Peyer's patch (tissue), 4 donors: ENCODE measurements around the gene DKK3. TPM values are rescaled to one million over a fixed set of nuclear protein-coding genes. Genes with fewer than 3 reads are reported as not detected.

ENCODE experiments used
- DNase-seq, 3 donors: peaks; one replicate each; pipeline ENCODE4 v3.0.0-alpha.2; 2017 to 2019
- H3K27ac ChIP-seq, 4 donors: fragments of 200-600 bp; sonication (generic); one replicate each; pipeline ENCODE4 v1.5.1; 2016 to 2019
- H3K27me3 ChIP-seq, 2 donors: fragments of 200-600 bp; sonication (generic); one replicate each; pipeline ENCODE4 v1.5.1; 2019
- H3K36me3 ChIP-seq, 3 donors: fragments of 200-600 bp; sonication (generic); one replicate each; pipeline ENCODE4 v1.5.1; 2016 to 2019
- H3K4me1 ChIP-seq, 4 donors: fragments of 200-600 bp; sonication (generic); one replicate each; pipeline ENCODE4 v1.5.1; 2016 to 2019
- H3K4me3 ChIP-seq, 4 donors: fragments of 200-600 bp; sonication (generic); 1 replicate in 3 of 4; 2 replicates in 1 of 4; pipeline ENCODE4 v1.5.1; 2016 to 2019; ENCODE audit warnings: mild to moderate bottlenecking in 1 of 4
- H3K9me3 ChIP-seq, 4 donors: fragments of 200-600 bp; sonication (generic); one replicate each; pipeline ENCODE4 v1.5.1; 2016 to 2019; ENCODE audit warnings: mild to moderate bottlenecking in 1 of 4
- POLR2A ChIP-seq, 2 donors: fragments of 450-650 bp; IDR thresholded peaks; one replicate each; pipeline ENCODE4 v1.5.1; 2017; ENCODE audit warnings: antibody characterized with exemption in 2 of 2, mild to moderate bottlenecking in 2 of 2, moderate library complexity in 2 of 2
- total RNA-seq, 4 donors: library from RNA; depleted of rRNA; stranded (reverse); fragments of >200 nt; gene quantifications; one replicate each; pipeline ENCODE4 v1.1.0, GENCODE V29; 2016
- TF ChIP-seq, protein P1 (sequence below), 6 experiments: fragments of 450-650 bp in 4 of 6; fragments of 200-600 bp in 2 of 6; sonication (generic) in 1 of 6; IDR thresholded peaks; one replicate each; pipeline ENCODE4 v1.5.1; 2017 to 2019; ENCODE audit warnings: antibody characterized with exemption in 6 of 6, mild to moderate bottlenecking in 3 of 6, moderate library complexity in 1 of 6

The DKK3 gene
- total RNA-seq, 4 donors from 2014 or later = 19.8 to 52.0 (median 26.7) TPM

DNA sequence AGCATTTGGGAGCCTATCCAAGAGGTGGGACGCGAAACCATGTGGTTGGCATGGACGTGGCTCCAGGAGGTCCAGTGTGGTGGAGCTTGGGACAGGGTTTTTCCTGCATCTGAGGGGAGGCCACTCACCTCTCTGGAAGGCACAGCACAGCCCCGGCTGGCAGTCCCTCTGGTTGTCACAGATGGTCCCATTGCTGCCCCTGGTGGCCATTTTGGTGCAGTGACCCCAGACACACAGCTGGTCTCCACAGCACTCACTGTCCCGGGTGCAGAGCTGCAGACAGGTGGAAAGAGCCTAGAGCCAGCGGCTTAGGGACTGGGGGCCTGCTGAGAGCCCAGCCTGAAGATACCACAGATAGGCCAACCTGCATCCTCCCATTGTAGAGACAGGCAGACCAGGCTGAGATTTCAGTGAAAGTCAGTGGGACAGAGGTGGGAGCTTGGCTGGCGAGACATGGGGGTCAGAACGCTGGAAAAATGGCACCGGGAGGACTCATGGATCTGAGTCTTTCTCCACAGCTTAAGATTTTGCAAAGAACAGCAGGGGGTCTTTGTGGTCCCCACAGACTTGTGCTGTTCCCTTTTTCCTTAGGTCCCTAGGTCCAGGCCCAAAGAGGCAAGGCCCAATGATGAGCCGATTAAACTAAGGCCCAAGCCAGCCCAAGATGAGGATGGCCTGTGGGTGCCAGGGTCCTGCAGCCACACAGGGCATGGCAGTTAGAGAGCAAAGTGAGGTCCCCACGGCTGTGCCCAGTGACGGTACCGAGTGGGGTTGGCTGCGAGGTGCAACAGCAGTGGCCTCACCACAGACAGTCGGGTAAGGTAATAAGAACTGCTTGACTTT, 41.4 kb downstream of the DKK3 start:
- Histone ChIP-seq H3K27me3 (no peaks in the 10 kb centered on the region), H3K4me3 (no peak overlapping the region), H3K27ac (no peak overlapping the region), H3K4me1 (no peaks in the 10 kb centered on the region), H3K9me3 (no peaks in the 10 kb centered on the region), H3K36me3 (no peaks in the 10 kb centered on the region)
- TF ChIP-seq, protein P1, sequence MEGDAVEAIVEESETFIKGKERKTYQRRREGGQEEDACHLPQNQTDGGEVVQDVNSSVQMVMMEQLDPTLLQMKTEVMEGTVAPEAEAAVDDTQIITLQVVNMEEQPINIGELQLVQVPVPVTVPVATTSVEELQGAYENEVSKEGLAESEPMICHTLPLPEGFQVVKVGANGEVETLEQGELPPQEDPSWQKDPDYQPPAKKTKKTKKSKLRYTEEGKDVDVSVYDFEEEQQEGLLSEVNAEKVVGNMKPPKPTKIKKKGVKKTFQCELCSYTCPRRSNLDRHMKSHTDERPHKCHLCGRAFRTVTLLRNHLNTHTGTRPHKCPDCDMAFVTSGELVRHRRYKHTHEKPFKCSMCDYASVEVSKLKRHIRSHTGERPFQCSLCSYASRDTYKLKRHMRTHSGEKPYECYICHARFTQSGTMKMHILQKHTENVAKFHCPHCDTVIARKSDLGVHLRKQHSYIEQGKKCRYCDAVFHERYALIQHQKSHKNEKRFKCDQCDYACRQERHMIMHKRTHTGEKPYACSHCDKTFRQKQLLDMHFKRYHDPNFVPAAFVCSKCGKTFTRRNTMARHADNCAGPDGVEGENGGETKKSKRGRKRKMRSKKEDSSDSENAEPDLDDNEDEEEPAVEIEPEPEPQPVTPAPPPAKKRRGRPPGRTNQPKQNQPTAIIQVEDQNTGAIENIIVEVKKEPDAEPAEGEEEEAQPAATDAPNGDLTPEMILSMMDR (IDR thresholded peaks at IDR 0.05) = peak in 5 of 6 experiments; percentile 52 to 67 (median 62)
- no peak for TF ChIP-seq POLR2A (IDR thresholded peaks at IDR 0.05)
- DNase-seq = peak; percentile 50 to 84 (median 73)

DNA sequence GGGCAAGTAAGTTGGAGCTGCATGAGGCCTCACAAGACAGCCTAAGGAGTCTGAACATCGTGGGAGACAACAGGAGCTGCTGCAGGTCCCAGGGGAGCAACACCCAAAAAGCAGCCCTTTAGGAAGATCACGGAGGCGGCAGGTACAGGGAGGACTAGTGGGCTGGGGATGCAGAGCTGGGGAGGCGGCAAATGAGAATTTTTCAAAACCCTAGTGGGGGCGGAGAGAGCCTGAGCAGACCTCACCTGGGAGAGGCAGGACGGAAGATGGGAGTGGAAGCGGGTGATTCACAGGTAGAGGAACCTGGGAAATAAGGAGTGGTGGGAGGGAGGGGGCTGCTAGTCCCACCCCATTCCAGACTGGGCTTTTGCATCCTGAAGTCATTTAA, 42.1 kb downstream of the DKK3 start:
- DNase-seq = no peak

DNA sequence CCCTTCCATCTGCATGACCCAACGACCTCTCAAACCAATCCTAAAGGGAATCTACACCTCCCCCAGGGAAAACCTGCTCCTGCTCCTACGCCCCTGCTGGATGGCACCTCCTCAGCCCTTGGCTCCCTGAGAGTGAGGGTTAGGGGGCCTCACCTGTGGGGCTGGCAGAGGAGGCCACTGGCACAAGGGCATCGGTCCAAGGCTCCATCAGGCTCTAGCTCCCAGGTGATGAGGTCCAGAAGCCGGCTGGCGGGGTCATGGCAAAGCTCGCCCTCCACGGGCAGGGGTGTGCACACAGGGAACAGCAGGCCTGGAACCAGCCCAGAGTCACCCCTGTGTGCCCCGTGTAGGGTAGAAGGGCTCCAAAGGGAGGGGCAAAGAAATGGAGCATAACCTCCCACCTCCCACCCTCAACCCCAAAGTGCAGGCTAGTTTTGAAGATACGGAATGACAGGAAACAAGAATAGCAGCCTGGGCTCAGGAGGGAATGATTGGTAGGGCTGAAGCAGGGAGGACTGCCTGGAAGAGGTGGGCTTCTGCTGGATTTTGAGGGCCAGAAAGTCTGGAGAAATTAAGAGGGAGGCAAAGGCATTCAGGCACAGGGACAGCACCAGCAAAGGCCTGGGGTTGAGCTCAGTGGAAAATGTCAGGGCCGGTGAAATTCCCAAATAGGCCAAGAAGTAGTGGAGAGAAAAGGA, 42.6 kb downstream of the DKK3 start:
- Histone ChIP-seq H3K27me3 (no peaks in the 10 kb centered on the region), H3K36me3 (no peaks in the 10 kb centered on the region), H3K4me1 (no peaks in the 10 kb centered on the region), H3K4me3 (no peak overlapping the region), H3K27ac (no peak overlapping the region), H3K9me3 (no peaks in the 10 kb centered on the region)
- no peak for DNase-seq
- TF ChIP-seq POLR2A (IDR thresholded peaks at IDR 0.05) = no peak

More for the DNA sequence above, 42.1 kb downstream of the DKK3 start:
- Histone ChIP-seq H3K27me3 (no peaks in the 10 kb centered on the region), H3K4me3 (no peak overlapping the region), H3K27ac (no peak overlapping the region), H3K9me3 (no peaks in the 10 kb centered on the region), H3K4me1 (no peaks in the 10 kb centered on the region), H3K36me3 (no peaks in the 10 kb centered on the region)
- TF ChIP-seq, protein P1 (IDR thresholded peaks at IDR 0.05) = no peak
- TF ChIP-seq POLR2A (IDR thresholded peaks at IDR 0.05) = no peak

DNA sequence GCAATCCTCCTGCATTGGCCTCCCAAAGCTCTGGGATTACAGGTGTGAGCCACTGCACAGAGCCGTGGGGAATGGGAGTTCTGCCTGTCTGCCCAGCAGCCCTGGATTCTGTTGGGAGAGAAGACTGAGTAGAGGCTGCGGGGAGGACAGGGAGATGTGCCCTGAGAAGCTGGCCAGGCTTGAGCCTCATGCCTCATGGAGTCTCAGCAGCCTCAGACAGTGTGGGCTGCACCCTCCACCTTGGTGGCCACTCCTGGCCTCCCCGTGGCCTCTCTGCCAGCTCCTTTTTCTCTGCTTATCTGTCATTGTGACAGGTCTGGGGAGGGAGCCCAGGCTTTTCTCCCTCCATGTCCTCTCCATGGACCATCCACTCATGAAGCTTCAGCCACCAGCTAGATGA, 43.2 kb downstream of the DKK3 start:
- Histone ChIP-seq H3K27me3 (no peaks in the 10 kb centered on the region), H3K36me3 (no peaks in the 10 kb centered on the region), H3K4me1 (no peaks in the 10 kb centered on the region), H3K9me3 (no peaks in the 10 kb centered on the region), H3K27ac (no peak overlapping the region), H3K4me3 (no peak overlapping the region)
- DNase-seq = no peak
- TF ChIP-seq POLR2A (IDR thresholded peaks at IDR 0.05) = no peak
- TF ChIP-seq, protein P1 (IDR thresholded peaks at IDR 0.05) = no peak

DNA sequence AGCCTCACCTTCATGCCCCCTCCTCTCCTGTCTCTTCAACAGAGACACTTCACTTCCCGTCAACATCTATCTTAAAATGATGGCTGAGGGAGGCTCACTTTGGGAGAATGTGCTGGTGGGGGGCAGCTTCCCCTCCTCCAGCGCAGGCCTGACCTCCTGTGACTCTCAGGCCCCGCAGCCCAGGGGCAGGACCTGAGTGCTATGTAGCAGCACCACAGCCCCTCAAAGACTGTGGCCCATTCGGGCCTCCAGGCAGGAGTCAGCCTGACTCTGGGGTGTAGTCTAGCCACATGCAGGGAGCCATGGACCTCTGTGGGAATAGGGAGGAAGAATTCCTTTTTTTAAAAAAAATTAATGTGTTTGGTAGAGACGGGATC, 43.7 kb downstream of the DKK3 start:
- Histone ChIP-seq H3K36me3 (no peaks in the 10 kb centered on the region), H3K4me3 (no peak overlapping the region), H3K4me1 (no peaks in the 10 kb centered on the region), H3K27me3 (no peaks in the 10 kb centered on the region), H3K27ac (no peak overlapping the region), H3K9me3 (no peaks in the 10 kb centered on the region)
- DNase-seq = no peak
- no peak for TF ChIP-seq POLR2A (IDR thresholded peaks at IDR 0.05)
- TF ChIP-seq, protein P1 (IDR thresholded peaks at IDR 0.05) = no peak
